ENCODE results near the gene ZNRF1.

The ZNRF1 gene

GRCh38 chr16:75101635-75102034 lies 102.8 kb downstream of the ZNRF1 start:
- no peak for DNase-seq

DNA sequence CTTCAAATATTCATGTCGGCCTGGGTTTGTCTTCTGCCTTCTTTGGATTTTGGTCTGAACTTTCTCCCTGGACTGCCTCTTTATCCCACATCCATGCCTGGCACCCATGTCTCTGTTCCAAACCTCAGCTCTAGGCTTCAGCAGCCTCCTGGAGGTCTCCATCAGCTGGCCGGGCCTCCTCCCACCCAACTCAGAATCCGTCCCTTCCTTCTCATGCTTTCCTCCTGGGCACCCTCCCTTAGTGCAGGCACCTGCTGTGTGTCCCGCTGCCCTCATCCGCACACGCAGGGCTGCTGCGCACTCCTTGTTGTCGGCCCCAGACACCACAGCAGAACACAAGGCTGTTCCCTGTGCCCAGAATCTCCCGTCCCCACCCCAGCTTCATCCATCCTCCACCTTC lies 103.8 kb downstream of the ZNRF1 start:
- DNase-seq, result no peak

GRCh38 chr16:75103994-75104393 lies 105.2 kb downstream of the ZNRF1 start:
- no peak for DNase-seq

DNA sequence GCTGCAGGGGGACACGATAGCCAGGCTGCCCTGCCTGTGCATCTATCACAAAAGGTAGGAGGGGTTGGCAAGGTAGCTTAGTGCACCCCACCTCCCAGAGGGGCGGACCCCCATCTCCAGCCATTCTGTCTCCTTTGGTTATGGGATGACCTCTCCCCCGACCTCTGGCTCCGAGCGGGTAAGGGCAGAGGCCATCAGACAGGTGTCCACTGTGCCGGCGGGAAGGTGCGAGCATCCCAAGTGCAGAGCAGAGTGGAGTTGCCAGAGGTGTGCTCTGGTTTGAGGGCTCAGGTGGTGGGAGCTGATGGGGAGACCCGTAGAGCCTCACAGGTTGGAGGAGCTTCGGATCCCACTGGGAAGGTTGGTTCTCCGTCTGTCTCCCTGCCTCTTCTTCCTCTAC lies 106.0 kb downstream of the ZNRF1 start:
- DNase-seq, result no peak

- no peak for DNase-seq
These were observed 106.7 kb downstream of the ZNRF1 start for GRCh38 chr16:75105306-75106061.

- no peak for DNase-seq
These were observed 107.8 kb downstream of the ZNRF1 start for GRCh38 chr16:75106351-75107274.

- no peak for DNase-seq
These were observed 108.7 kb downstream of the ZNRF1 start for GRCh38 chr16:75107505-75107904.

DNA sequence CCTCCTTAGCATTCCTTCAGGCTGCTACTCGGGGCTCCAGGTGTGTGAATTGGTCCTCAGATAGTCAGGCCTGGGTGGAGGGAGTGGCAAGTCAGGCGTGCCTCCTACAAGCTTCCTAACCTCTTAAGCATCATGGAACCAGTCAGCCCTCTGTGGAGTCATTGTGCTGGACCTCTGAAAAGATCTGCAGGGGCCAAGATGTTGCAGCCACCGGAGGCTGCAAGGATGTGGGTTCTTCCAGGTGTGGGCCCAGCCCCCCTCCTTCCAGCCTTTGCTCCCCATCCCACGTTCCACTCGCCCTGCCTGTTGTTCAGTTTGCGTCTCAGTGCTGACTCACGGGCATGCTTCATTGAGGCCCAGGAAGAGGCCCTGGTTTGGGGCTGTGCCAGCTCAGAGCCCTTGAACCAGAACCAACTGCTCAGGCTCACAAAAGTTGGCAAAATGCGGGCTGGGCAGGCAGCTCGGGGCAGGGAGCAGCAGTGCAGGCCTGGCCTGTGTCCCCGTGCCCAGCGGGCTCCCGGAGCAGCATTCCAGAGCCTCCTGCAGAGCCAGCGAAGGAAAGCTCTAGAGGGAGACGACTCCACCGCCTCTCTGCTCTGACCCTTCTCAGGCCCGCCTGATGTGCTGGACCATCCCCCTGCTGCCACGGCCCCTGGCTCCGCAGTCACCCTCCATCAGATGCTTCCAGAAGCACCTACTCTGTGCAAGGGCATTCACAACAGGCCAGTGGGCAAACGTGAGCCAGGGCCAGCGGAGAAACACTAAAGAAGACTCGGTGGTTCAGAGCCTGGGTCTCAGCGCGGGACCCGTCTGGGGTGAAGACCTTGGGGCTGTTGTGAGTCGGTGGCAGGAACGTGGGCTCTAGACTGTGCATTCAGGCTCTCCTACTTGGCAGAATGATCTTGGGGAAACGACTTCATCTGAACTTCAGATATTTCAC lies 110.2 kb downstream of the ZNRF1 start:
- DNase-seq, result peak; percentile 87

DNA sequence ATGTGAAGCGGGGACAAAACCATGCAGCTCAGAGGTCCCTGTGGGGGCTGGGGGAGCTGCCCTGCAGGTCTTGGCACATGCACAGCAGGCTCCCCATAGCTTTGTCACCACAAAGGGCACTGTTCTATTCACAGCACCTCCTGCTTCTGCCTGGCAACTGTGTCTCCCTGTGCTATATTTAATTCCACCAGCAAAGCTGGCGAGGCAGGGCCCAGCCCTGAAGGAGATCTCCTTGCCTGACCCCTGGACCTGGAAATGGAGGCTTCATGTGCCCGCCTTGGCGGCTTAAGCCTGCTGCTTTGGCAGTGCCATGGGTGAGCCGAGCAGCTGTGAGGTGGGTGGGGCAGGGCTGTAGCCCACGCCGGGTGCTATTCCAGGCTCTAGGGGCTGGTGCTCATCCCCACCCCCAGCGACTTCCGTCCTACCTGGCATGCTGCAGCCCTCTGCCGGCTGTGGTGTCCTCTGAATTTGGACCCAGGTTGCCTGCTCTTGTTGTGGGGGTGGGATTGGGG lies 111.0 kb downstream of the ZNRF1 start:
- no peak for DNase-seq

DNA sequence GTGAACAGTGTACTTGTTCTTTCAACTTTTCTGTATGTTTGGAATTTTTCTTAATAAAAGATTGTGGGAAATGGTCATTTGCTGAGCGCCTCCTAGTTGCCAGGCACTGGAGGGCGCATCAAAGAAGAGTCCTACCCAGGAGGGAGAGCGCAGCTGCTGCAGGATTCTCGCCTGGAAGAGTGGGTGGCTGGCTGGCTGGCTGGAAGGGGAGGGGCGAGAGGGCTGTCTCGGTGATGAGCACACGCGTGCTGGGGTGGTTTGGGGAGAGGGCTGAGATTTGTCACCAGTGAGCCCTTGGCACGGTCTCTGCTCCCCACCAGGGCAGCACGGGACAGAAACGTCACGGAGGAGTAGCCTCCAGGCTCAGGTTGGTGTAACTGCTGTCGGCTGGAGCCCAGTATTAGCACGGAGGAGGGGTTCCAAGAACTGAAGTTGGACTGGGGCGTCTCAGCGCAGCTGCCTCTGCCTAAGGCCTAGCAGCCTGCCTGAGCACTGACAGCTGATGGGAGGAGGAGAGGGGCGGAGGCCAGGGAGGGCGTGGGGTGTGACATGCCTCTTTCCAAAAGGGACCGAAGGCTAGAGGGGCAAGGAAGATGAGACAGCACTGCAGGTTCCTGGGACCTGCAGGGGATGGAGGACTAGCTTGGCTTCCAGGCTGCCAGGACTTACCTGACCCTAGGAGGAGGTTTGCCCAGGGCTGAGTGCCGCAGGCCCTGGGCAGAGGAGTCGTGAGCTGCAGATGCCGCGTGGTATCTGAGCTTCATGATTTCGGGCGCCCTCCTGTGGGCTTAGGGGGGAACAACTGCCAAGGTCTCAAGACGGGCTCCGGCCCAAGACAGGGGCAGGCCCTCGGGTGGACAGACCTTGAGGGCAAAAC lies 112.1 kb downstream of the ZNRF1 start:
- DNase-seq, result peak; percentile 86

DNA sequence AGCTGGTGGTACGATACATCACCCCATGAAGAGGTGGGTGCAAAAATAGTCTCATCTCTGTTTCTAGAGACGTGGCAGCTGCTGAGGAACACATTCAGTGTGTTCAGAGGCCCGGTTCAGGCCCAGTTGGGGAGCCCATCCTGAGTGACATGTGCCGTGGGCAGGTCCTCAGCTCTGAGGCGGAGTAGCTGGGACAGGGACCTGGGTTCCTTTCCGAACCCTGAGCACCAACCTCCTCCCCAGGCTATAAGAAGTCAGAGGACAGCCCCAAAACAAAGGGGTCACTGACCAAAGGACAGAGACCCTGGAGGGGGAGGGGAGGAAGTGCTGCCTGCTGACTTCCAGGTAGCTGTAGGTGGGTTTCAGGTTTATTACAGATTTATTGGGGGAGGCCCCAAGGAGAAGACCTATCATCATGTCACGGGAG lies 112.7 kb downstream of the ZNRF1 start:
- no peak for DNase-seq

DNA sequence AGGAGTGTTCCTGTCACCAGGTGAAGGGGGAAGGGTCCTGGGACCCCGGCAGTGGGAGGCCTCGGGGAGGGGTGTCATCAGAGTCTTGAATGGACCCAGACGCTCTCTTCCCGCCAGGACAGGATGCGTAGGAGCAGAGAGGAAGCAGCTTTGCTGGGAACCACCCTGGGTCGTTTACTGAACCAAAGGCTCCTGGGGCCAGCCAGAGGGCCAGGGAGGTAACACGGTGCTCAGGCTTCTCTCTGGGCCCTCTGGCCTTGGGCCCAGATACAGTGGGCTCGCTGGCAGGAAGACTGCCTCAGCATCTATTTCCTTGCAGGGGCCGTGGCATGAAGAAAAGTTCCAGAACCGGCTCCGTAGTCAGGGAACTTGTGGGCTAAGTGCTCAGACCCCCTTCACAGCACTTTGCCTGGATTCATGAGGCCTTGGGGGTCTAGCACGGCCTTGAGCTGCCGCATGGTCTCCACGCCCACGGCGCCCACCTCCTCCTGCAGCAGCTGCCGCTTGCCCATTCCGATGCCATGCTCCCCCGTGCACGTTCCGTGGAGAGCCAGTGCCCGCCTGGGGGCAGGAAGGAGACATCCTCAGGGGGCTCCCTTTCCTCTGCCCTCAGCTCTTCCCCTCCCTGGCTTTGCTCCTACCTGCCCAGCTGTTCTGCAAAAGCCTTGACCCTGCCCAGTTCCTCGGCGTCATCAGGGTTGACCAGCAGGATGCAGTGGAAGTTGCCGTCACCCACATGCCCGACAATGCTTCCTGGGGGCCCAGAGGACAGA lies 113.3 kb downstream of the ZNRF1 start:
- no peak for DNase-seq

DNA sequence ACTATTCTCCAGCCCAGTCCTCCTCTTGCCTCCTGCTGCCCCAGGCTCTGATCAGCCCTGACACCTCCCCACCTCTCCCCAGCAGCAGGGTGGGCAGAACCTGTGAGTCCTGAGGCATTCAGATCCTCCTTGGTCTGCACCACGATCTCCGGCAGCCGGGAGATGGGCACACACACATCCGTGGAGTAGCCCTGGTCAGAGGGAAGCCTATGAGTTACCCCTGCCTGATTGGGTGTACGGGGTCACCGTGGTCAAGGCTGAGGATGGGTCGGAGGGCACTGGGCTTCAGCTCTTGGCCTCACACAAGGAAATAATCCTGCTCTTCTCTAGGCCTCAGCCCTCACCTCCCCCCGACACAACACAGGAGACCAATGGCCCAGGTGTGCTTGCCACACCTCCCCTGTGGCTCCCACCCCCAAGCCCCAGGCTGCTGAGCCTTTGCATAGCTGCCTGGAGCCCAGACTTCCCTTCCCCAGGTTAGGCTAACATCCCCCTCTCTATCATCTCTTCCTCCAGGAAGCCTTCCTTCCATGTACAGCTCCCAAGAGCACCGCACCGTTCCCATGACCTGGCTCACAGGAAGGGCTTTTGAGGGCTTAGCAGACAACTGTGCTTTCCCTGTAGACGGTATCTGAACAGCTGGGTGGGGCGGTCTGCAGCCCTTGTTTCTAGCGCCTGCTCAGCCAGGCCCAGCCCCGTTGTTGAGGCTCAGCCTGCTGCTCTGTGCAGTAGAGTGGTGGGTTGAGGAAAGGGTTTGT lies 114.1 kb downstream of the ZNRF1 start:
- DNase-seq, result no peak

- DNase-seq, result no peak
These were observed 114.8 kb downstream of the ZNRF1 start for GRCh38 chr16:75113541-75114121.

GRCh38 chr16:75114179-75114945 lies 115.5 kb downstream of the ZNRF1 start:
- no peak for DNase-seq

- DNase-seq, result no peak
These were observed 116.4 kb downstream of the ZNRF1 start for GRCh38 chr16:75114946-75115825.

GRCh38 chr16:75116081-75116910 lies 117.5 kb downstream of the ZNRF1 start, which contains the start of gene LDHD:
LDHD (minus strand) TSS chr16:75116780; CDS start chr16:75116720, 60 bp downstream.
- DNase-seq, result no peak
